Measurements from ENCODE around the gene CLEC10A. TPM values are rescaled to one million over a fixed set of nuclear protein-coding genes. Genes with fewer than 3 reads are reported as not detected.

Gene CLEC10A
- total and polyA plus RNA-seq, 2 donors (not counting 3 experiments of a cell fraction or from before 2014, with no cell fraction given): 0.14 TPM; not detected in 1

DNA sequence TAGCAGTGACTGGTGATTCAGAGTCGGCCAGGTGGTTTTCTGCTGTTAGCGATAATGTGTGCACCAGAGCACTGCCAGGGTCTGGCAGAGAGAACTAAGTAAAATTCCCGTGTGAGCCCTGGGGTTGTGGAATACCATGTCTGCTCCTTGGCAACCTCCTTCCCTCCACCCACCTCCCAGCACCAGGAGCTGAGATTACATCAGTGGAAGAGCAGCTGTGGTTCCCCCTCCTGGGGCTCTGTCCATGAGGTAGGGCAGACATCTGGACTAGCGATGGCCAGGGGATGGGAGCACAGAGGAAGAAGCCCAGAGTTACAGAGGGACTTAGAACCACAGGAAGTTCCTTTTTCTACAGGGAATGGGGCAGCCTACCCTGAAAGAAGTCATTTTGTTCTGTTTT is 15.8 kb downstream of the CLEC10A start:
- peaks cover 19% of the 10 kb centered on the region for H3K4me1 ChIP-seq (ENCODE audit: control insufficient read depth, extremely low read depth, insufficient read depth, low read length)
- no peaks in the 10 kb centered on the region for H3K27me3 ChIP-seq (ENCODE audit: control insufficient read depth in 2 of 2, insufficient read depth in 2 of 2, low read length in 2 of 2)
- ChIA-PET CTCF (interaction anchor here (1.3 to 2.0 kb wide), 3 partner anchors 12 to 232 kb away, joined by 3 to 6 read pairs (median 5); no protein-coding TSS in a partner anchor), POLR2A (no interaction called here)
- H2AFZ ChIP-seq (ENCODE audit: low read depth, low read length): no peak overlapping the region
- FAIRE-seq (no peak), DNase-seq (ENCODE audit: low read depth, low spot score) (no peak)
- H3K4me2 ChIP-seq (ENCODE audit: insufficient read depth, low read length): no peak overlapping the region
- BruUV-seq (replicated peaks): no TSS peak
- no peak overlapping the region for H3K27ac ChIP-seq (ENCODE audit: insufficient read depth, low read depth, low read length)
- TF ChIP-seq, protein P1, sequence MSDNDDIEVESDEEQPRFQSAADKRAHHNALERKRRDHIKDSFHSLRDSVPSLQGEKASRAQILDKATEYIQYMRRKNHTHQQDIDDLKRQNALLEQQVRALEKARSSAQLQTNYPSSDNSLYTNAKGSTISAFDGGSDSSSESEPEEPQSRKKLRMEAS (IDR thresholded peaks at IDR 0.05; ENCODE audit: insufficient read depth, insufficient read length): no peak
- TF ChIP-seq POLR2A (IDR thresholded peaks at IDR 0.05; ENCODE audit: low read depth, low read length) (no peak), JUN (IDR thresholded peaks at IDR 0.05; ENCODE audit: borderline replicate concordance, insufficient read depth, insufficient read length, low read depth) (no peak), EZH2 (IDR thresholded peaks at IDR 0.05; ENCODE audit: borderline replicate concordance, low read depth, low read length, severe bottlenecking) (no peak), MYC (IDR thresholded peaks at IDR 0.05; ENCODE audit: low read depth, low read length) (no peak)
- TF ChIP-seq, protein P2, sequence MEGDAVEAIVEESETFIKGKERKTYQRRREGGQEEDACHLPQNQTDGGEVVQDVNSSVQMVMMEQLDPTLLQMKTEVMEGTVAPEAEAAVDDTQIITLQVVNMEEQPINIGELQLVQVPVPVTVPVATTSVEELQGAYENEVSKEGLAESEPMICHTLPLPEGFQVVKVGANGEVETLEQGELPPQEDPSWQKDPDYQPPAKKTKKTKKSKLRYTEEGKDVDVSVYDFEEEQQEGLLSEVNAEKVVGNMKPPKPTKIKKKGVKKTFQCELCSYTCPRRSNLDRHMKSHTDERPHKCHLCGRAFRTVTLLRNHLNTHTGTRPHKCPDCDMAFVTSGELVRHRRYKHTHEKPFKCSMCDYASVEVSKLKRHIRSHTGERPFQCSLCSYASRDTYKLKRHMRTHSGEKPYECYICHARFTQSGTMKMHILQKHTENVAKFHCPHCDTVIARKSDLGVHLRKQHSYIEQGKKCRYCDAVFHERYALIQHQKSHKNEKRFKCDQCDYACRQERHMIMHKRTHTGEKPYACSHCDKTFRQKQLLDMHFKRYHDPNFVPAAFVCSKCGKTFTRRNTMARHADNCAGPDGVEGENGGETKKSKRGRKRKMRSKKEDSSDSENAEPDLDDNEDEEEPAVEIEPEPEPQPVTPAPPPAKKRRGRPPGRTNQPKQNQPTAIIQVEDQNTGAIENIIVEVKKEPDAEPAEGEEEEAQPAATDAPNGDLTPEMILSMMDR (IDR thresholded peaks at IDR 0.05; ENCODE audit: extremely low read depth in 1 of 2, insufficient read depth in 1 of 2, low read depth in 1 of 2, low read length in 2 of 2): no peak
- no peaks in the 10 kb centered on the region for H4K20me1 ChIP-seq (replicated peaks; ENCODE audit: control insufficient read depth, extremely low read depth, insufficient read depth, low read length)
- no peak overlapping the region for H3K9ac ChIP-seq (replicated peaks; ENCODE audit: extremely low read depth, insufficient read depth, low read length)
- H3K79me2 ChIP-seq (ENCODE audit: control insufficient read depth, insufficient read depth, low read length): no peaks in the 10 kb centered on the region
- no peak overlapping the region for H3K4me3 ChIP-seq (replicated peaks in 1 of 3; ENCODE audit: insufficient read depth in 1 of 3, low read depth in 1 of 3, low read length in 3 of 3)
- H3K9me3 ChIP-seq (replicated peaks; ENCODE audit: control insufficient read depth, insufficient read depth, low read length): no peaks in the 10 kb centered on the region
- dilution Hi-C loops (cut with MboI; ENCODE audit: extremely low pct_ligation_motif_present, low sequenced_read_pairs) (no loop called here), intact Hi-C loops (cut with micrococcal nuclease) (no loop called here)
- no peaks in the 10 kb centered on the region for H3K9me1 ChIP-seq (replicated peaks; ENCODE audit: control insufficient read depth, extremely low read depth, insufficient read depth, low read length)
- no peaks in the 10 kb centered on the region for H3K36me3 ChIP-seq (ENCODE audit: control insufficient read depth in 2 of 2, extremely low read depth in 1 of 2, insufficient read depth in 2 of 2, low read length in 2 of 2)

Data from endothelial cell of umbilical vein (primary cell).